Neural progenitor cell (in vitro differentiated cells): ENCODE data around the gene ABAT. TPM values are rescaled to one million over a fixed set of nuclear protein-coding genes. Genes with fewer than 3 reads are reported as not detected.

Source experiments
- DNase-seq: peaks from one replicate; pipeline ENCODE4 v3.0.0-alpha.2; 2016; ENCODE audit warnings: low spot score
- H2AFZ ChIP-seq: fragments of 200-600 bp; sonication (generic); replicated peaks from 2 replicates; pipeline ENCODE4 v1.6.1; 2016; ENCODE audit warnings: antibody characterized with exemption
- H3F3A ChIP-seq: fragments of 200-600 bp; sonication (generic); 2 replicates; pipeline ENCODE4 v1.6.1; 2016; ENCODE audit warnings: antibody characterized with exemption, low read depth
- H3K27ac ChIP-seq: fragments of 200-600 bp; sonication (generic); 2 replicates; pipeline ENCODE4 v1.5.1; 2016; ENCODE audit warnings: mild to moderate bottlenecking
- H3K27me3 ChIP-seq: fragments of 200-600 bp; sonication (generic); 2 replicates; pipeline ENCODE4 v1.6.1; 2016; ENCODE audit warnings: mild to moderate bottlenecking, moderate library complexity
- H3K36me3 ChIP-seq: fragments of 200-600 bp; sonication (generic); 2 replicates; pipeline ENCODE4 v1.5.1; 2016
- H3K4me1 ChIP-seq: fragments of 200-600 bp; sonication (generic); 2 replicates; pipeline ENCODE4 v1.6.1; 2016; ENCODE audit warnings: mixed run types
- H3K4me2 ChIP-seq: fragments of 200-600 bp; sonication (generic); 2 replicates; pipeline ENCODE4 v1.6.1; 2016
- H3K4me3 ChIP-seq: fragments of 200-600 bp; sonication (generic); 2 replicates; pipeline ENCODE4 v1.5.1; 2016
- H3K79me2 ChIP-seq: fragments of 200-600 bp; sonication (generic); 2 replicates; pipeline ENCODE4 v1.6.1; 2016; ENCODE audit warnings: low read depth
- H3K9ac ChIP-seq: fragments of 200-600 bp; sonication (generic); 2 replicates; pipeline ENCODE4 v1.6.1; 2016
- H3K9me3 ChIP-seq: fragments of 200-600 bp; sonication (generic); 2 replicates; pipeline ENCODE4 v1.5.1; 2016; ENCODE audit warnings: low read depth
- H4K20me1 ChIP-seq: fragments of 200-600 bp; sonication (generic); 2 replicates; pipeline ENCODE4 v1.6.1; 2016; ENCODE audit warnings: low read depth
- H3K27ac Mint-ChIP-seq: 3 replicates; pipeline ENCODE4 v1.8.0; 2021; ENCODE audit warnings: mixed read lengths
- H3K27me3 Mint-ChIP-seq: 2 replicates; pipeline ENCODE4 v1.8.0; 2022; ENCODE audit warnings: low read depth, mild to moderate bottlenecking, inconsistent platforms, moderate library complexity, mixed read lengths; ENCODE audit not compliant: insufficient read depth
- H3K36me3 Mint-ChIP-seq: 3 replicates; pipeline ENCODE4 v1.8.0; 2021; ENCODE audit warnings: mixed read lengths
- H3K4me1 Mint-ChIP-seq: 3 replicates; pipeline ENCODE4 v1.8.0; 2021; ENCODE audit warnings: mixed read lengths
- H3K4me3 Mint-ChIP-seq: 3 replicates; pipeline ENCODE4 v1.8.0; 2021; ENCODE audit warnings: mild to moderate bottlenecking, moderate library complexity, mixed read lengths
- H3K9me3 Mint-ChIP-seq: 3 replicates; pipeline ENCODE4 v1.8.0; 2020; ENCODE audit warnings: mixed read lengths
- EZH2 ChIP-seq: fragments of 200-600 bp; sonication (generic); IDR thresholded peaks from 2 replicates; pipeline ENCODE4 v1.6.1; 2017; ENCODE audit warnings: antibody characterized with exemption, mild to moderate bottlenecking, moderate library complexity
- EZH2phosphoT487 ChIP-seq: fragments of 200-600 bp; sonication (generic); IDR thresholded peaks from 2 replicates; pipeline ENCODE4 v1.6.1; 2017; ENCODE audit warnings: antibody characterized with exemption
- small RNA-seq: library from RNA; depleted of rRNA; stranded (forward); fragments of <200 nt; gene quantifications from one replicate; pipeline ENCODE3, GENCODE V24; 2015
- total RNA-seq: library from RNA; depleted of rRNA; stranded (reverse); fragments of >200 nt; gene quantifications from 2 replicates; pipeline ENCODE4 v1.2.3, GENCODE V29; 2015; ENCODE audit warnings: low replicate concordance
- TF ChIP-seq, protein P1 (sequence below): fragments of 200-600 bp; sonication (generic); IDR thresholded peaks from 2 replicates; pipeline ENCODE4 v1.5.1; 2017; ENCODE audit warnings: antibody characterized with exemption, mild to moderate bottlenecking

The ABAT gene
- total RNA-seq, 1 donor from 2014 or later = 7.3 TPM

DNA sequence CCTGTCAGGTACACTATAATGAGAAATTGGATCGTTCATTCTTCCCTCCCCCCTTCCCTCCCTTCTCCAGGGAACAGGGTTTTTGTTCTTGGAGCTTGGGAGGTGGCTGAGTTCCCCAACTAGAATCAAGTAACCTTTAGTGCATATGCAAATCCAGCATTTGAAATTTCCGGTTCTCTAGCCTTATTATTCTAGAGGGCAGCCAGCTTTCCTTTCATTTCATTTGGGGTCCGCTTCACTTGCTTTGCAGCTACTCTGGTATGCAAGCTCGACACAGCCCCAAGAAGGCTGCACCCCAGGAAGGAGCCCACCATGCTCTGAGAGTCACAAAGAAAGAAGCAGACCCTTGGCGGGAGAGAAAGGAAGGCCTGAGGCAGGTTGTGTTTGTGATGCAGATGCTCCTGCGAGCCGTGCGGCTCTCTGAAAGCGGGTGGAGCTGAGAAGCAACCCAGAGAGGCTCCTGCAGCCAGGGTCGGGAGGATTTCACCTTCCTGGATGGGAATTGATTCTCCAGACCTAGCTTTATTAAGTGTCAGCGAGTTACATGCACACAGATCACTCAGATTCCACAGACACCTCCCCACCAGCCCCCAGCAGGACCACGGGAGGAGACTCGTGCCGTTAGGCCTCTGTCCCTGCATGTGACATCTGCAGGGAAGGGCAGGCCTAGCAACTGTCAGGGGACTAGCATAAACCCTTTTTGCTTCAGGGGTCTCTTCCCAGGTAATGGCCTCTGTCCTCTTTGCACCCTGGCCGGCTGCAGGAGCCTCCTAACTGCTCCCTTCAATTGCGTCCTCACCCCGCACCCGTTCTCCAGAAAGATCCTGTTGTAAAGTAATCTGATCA, 157.7 kb downstream of the ABAT start:
- no peaks in the 10 kb centered on the region for H3K79me2 ChIP-seq
- peaks cover 41% of the 10 kb centered on the region for H3F3A ChIP-seq
- Mint-ChIP-seq H3K36me3 (peaks cover 14% of the 10 kb centered on the region), H3K27ac (peak overlapping the region; percentile 98), H3K4me3 (peak overlapping the region; percentile 72), H3K4me1 (peaks cover 22% of the 10 kb centered on the region), H3K27me3 (peaks cover 2% of the 10 kb centered on the region), H3K9me3 (no peaks in the 10 kb centered on the region)
- no peak overlapping the region for H3K9ac ChIP-seq
- H3K9me3 ChIP-seq = no peaks in the 10 kb centered on the region
- H2AFZ ChIP-seq = peak overlapping the region; percentile 65
- no peaks in the 10 kb centered on the region for H3K27me3 ChIP-seq
- H3K4me3 ChIP-seq = peak overlapping the region; percentile 14
- no peaks in the 10 kb centered on the region for H4K20me1 ChIP-seq
- no peaks in the 10 kb centered on the region for H3K36me3 ChIP-seq
- no peak for TF ChIP-seq EZH2
- TF ChIP-seq, protein P1, sequence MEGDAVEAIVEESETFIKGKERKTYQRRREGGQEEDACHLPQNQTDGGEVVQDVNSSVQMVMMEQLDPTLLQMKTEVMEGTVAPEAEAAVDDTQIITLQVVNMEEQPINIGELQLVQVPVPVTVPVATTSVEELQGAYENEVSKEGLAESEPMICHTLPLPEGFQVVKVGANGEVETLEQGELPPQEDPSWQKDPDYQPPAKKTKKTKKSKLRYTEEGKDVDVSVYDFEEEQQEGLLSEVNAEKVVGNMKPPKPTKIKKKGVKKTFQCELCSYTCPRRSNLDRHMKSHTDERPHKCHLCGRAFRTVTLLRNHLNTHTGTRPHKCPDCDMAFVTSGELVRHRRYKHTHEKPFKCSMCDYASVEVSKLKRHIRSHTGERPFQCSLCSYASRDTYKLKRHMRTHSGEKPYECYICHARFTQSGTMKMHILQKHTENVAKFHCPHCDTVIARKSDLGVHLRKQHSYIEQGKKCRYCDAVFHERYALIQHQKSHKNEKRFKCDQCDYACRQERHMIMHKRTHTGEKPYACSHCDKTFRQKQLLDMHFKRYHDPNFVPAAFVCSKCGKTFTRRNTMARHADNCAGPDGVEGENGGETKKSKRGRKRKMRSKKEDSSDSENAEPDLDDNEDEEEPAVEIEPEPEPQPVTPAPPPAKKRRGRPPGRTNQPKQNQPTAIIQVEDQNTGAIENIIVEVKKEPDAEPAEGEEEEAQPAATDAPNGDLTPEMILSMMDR = no peak
- no peak for TF ChIP-seq EZH2phosphoT487
- H3K4me2 ChIP-seq = peak overlapping the region; percentile 65
- peak overlapping the region; percentile 93 for H3K27ac ChIP-seq
- peak; percentile 74 for DNase-seq
- peaks cover 20% of the 10 kb centered on the region for H3K4me1 ChIP-seq

DNA sequence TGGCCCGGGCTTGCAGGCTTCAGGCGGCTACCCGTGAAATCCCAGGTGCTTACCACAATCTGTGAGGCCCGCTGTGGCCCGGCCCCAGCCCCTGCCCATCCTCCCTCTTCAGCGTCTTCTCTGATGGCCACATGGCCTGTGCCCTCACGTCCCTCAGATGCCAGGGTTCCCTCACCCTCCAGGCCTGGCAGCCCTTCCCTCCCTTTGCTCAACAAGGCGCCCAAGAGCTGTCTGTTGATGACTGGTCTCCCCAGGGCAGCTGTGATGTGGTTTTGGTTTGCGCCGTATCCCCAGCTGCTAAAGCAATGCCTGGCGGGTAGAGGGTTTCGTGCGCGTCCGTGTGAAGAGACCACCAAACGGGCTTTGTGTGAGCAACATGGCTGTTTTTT, 158.3 kb downstream of the ABAT start:
- peak overlapping the region; percentile 54 for H3K4me3 Mint-ChIP-seq
- H3K27ac ChIP-seq = peak overlapping the region; percentile 93
- H3K9ac ChIP-seq = no peak overlapping the region
- no peaks in the 10 kb centered on the region for H3K9me3 Mint-ChIP-seq
- peaks cover 14% of the 10 kb centered on the region for H3K36me3 Mint-ChIP-seq
- H4K20me1 ChIP-seq = no peaks in the 10 kb centered on the region
- H3K27me3 ChIP-seq = no peaks in the 10 kb centered on the region
- TF ChIP-seq EZH2 (no peak), EZH2phosphoT487 (no peak)
- TF ChIP-seq, protein P1 = no peak
- peaks cover 26% of the 10 kb centered on the region for H3K4me1 ChIP-seq
- H3K27me3 Mint-ChIP-seq = peaks cover 2% of the 10 kb centered on the region
- peak overlapping the region; percentile 92 for H3K27ac Mint-ChIP-seq
- no peak overlapping the region for H3K4me3 ChIP-seq
- H3K9me3 ChIP-seq = no peaks in the 10 kb centered on the region
- H3F3A ChIP-seq = peaks cover 44% of the 10 kb centered on the region
- no peak for DNase-seq
- H3K4me1 Mint-ChIP-seq = peaks cover 22% of the 10 kb centered on the region
- H2AFZ ChIP-seq = no peak overlapping the region
- H3K4me2 ChIP-seq = peak overlapping the region; percentile 65
- H3K79me2 ChIP-seq = peaks cover 4% of the 10 kb centered on the region
- H3K36me3 ChIP-seq = no peaks in the 10 kb centered on the region

Small RNA genes within 50 kb of the gene (small RNA-seq; reads per million reads assigned to genes)
- gene AC007224.1 (not detected), gene RN7SL743P (not detected), gene RNU7-63P (not detected)

Other genes with a start within 250 kb of the ABAT start
- 1.3 TPM in 1 of 2 replicates, not detected in the other for gene TMEM114, start 84.1 kb upstream of the ABAT start, total RNA-seq
- gene METTL22, start 52.9 kb upstream of the ABAT start, total RNA-seq = 41.1 and 54.8 TPM in 2 replicates
- 6.4 and 9.9 TPM in 2 replicates for gene TMEM186, start 123.0 kb downstream of the ABAT start, total RNA-seq
- gene PMM2, start 123.2 kb downstream of the ABAT start, total RNA-seq = 12.5 and 22.2 TPM in 2 replicates
- 115 and 269 TPM in 2 replicates for gene CARHSP1, start 194.4 kb downstream of the ABAT start, total RNA-seq
- not detected in 2 replicates for gene LITAFD, start 207.7 kb downstream of the ABAT start, total RNA-seq